ENCODE results near the gene ISG15. TPM values are rescaled to one million over a fixed set of nuclear protein-coding genes. Genes with fewer than 3 reads are reported as not detected.
A peak's percentile ranks its signal among the peaks of the same experiment; 100 is the strongest.
"Not testable (repeated sequence)": the region's sequence is repeated elsewhere in the genome, so short reads cannot be mapped to it uniquely, and the experiment has no call there.

ISG15 gene
- total RNA-seq, 1 donor from 2014 or later = 53.7 TPM

DNA sequence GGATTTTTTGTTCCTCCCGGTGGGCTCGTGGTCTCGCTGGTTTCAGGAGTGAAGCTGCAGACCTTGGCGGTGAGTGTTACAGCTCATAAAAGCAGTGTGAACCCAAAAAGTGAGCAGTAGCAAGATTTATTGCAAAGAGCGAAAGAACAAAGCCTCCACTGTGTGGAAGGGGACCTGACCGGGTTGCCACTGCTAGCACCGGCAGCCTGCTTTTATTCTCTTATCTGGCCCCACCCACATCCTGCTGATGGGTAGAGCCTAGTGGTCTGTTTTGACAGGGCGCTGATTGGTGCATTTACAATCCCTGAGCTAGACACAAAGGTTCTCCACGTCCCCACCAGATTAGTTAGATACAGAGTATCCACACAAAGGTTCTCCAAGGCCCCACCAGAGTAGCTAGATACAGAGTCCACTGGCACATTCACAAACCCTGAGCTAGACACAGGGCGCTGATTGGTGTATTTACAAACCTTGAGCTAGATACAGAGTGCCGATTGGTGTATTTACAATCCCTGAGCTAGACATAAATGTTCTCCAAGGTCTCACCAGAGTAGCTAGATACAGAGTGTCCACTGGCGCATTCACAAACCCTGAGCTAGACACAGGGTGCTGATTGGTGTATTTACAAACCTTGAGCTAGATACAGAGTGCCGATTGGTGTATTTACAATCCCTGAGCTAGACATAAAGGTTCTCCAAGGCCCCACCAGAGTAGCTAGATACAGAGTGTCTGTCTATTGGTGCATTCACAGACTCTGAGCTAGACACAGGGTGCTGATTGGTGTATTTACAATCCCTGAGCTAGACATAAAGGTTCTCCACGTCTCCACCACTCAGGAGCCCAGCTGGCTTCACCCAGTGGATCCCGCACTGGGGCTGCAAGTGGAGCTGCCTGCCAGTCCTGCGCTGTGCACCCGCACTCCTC, 4.4 kb downstream of the ISG15 start:
- peak overlapping the region; percentile 67 for H3K27ac Mint-ChIP-seq
- peak overlapping the region; percentile 64 for H3K4me3 Mint-ChIP-seq
- H3K36me3 Mint-ChIP-seq (ENCODE audit: low read depth); intact Hi-C loops (cut with micrococcal nuclease); H3K27me3 Mint-ChIP-seq (ENCODE audit: insufficient read depth); DNase-seq (ENCODE audit: low spot score); H3K9me3 Mint-ChIP-seq: not testable (repeated sequence)
- H3K4me1 Mint-ChIP-seq (ENCODE audit: low read depth) = peaks cover 35% of the 10 kb centered on the region

DNA sequence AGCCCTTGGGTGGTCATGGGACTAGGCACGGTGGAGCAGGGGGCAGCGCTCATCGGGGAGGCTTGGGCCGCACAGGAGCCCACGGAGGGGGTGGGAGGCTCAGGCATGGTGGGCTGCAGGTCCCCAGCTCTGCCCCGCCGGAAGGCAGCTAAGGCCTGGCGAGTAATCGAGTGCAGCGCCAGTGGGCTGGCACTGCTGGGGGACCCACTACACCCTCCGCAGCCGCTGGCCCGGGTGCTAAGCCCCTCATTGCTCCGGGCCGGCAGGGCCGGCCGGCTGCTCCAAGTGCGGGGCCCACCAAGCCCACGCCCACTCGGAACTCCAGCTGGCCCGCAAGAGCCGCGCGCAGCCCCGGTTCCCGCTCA, 5.0 kb downstream of the ISG15 start:
- H3K27me3 Mint-ChIP-seq (ENCODE audit: insufficient read depth); H3K4me3 Mint-ChIP-seq; H3K9me3 Mint-ChIP-seq; DNase-seq (ENCODE audit: low spot score); H3K36me3 Mint-ChIP-seq (ENCODE audit: low read depth); H3K27ac Mint-ChIP-seq; intact Hi-C loops (cut with micrococcal nuclease): not testable (repeated sequence)
- H3K4me1 Mint-ChIP-seq (ENCODE audit: low read depth) = peaks cover 28% of the 10 kb centered on the region

DNA sequence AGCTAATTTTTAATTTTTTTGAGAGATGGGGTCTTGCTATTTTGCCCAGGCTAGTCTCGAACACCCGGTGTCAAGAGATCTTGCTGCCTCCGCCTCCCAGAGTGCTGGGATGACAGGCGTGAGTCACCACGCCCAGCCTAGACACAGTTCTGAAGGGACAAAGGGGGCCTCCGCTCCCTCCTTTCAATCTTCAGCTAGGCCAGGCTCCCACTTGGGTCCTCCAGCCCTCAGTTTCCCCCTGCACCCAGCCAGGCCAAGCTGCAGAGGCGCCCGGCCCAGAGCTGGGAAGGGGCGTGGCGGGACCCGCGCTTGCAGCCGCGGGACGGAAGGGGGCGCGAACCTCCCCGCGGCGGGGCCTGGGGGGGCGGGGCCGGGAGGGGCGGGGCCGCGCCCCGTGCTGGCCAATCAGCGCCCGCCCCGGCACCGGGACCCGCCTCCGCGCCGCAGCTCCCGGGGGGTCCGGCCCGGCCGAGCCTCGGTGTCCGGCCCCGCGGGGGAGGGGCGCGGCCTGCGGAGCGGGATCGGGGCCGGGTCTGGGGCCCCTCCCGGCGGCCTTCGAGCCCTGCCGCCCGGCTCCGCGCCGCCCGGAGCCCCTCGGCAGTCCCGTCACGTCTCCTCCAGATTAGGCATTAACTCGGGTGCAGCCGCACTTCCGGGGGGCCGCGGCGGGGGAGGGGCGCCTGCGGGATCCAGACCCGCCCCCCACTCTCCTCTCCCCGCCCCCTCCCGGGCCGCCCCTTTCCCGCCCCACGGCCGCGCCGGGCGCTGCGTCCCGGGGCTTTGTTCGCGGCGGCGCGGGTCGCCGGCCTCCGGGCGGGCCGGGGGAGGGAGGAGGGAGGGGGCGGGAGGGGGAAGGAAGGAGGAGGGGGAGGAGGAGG, 6.1 kb downstream of the ISG15 start:
- Mint-ChIP-seq H3K4me1 (ENCODE audit: low read depth) (peaks cover 18% of the 10 kb centered on the region), H3K36me3 (ENCODE audit: low read depth) (peaks cover 5% of the 10 kb centered on the region)
- peak; percentile 75 for DNase-seq (ENCODE audit: low spot score)

DNA sequence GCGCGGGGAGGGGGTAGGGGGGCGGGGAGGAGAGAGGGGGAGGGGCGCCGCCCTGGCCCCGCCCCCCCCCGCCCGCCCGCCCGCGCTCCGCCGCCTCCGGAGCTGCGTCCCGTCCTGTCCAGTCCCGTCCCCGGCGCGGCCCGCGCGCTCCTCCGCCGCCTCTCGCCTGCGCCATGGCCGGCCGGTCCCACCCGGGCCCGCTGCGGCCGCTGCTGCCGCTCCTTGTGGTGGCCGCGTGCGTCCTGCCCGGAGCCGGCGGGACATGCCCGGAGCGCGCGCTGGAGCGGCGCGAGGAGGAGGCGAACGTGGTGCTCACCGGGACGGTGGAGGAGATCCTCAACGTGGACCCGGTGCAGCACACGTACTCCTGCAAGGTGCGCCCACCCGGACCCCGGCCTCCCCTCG, 6.7 kb downstream of the ISG15 start, which contains the start of gene AGRN:
Gene AGRN, plus strand, starts transcription at position 121 of the 405 bp plus-strand sequence. Its CDS starts 53 bp downstream, at position 174.
- peaks cover 3% of the 10 kb centered on the region for H3K27me3 Mint-ChIP-seq (ENCODE audit: insufficient read depth)
- H3K4me3 Mint-ChIP-seq = peak within 1 kb of the TSS; percentile 70
- H3K4me1 Mint-ChIP-seq (ENCODE audit: low read depth) = peaks cover 11% of the 10 kb centered on the region
- peaks cover 5% of the 10 kb centered on the region for H3K36me3 Mint-ChIP-seq (ENCODE audit: low read depth)
- no peaks in the 10 kb centered on the region for H3K9me3 Mint-ChIP-seq
- DNase-seq (ENCODE audit: low spot score) = no peak
- H3K27ac Mint-ChIP-seq = no peak within 1 kb of the TSS
- intact Hi-C loops (cut with micrococcal nuclease) = loop anchor here (1.0 kb wide), 2 partner anchors 13 to 20 kb away; no protein-coding TSS in a partner anchor

More for the DNA sequence above, 6.1 kb downstream of the ISG15 start:
- H3K27ac Mint-ChIP-seq = no peak overlapping the region
- no peaks in the 10 kb centered on the region for H3K9me3 Mint-ChIP-seq
- peaks cover 3% of the 10 kb centered on the region for H3K27me3 Mint-ChIP-seq (ENCODE audit: insufficient read depth)
- intact Hi-C loops (cut with micrococcal nuclease) = loop anchor here (1.0 kb wide), 2 partner anchors 14 to 21 kb away; no protein-coding TSS in a partner anchor
- H3K4me3 Mint-ChIP-seq = peak overlapping the region; percentile 70

DNA sequence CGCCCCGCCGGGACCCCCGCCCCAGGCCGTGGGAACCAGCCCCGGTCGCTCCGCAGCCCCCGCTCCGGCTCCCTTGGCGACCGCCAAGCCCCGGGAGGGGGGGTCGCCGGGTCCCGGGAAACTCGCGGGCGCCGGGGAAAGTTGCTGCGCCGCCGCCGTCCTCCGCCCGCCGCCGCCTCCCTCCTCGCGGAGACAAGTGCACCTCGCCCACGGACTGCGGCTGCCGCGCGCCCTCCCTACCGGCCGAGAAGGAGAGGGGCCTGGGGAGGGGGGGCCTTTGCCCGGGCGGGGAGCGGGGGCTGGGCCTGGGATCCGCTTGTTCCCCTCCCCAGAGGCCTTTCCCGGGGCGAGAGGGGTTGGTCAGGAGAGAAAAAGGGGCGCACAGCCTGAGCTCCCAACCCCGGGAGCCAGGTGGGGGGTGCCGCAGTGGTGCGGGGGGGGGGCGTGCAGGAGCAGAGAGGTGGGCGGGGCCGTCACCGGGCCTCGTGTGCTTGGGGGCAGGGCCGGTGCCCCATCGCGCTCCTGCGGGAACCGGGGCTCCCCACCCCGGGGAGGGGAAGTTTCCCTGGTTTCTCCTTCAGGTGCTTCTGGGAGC, 7.2 kb downstream of the ISG15 start:
- H3K4me3 Mint-ChIP-seq = peak overlapping the region; percentile 61
- intact Hi-C loops (cut with micrococcal nuclease) = no loop called here
- no peaks in the 10 kb centered on the region for H3K9me3 Mint-ChIP-seq

DNA sequence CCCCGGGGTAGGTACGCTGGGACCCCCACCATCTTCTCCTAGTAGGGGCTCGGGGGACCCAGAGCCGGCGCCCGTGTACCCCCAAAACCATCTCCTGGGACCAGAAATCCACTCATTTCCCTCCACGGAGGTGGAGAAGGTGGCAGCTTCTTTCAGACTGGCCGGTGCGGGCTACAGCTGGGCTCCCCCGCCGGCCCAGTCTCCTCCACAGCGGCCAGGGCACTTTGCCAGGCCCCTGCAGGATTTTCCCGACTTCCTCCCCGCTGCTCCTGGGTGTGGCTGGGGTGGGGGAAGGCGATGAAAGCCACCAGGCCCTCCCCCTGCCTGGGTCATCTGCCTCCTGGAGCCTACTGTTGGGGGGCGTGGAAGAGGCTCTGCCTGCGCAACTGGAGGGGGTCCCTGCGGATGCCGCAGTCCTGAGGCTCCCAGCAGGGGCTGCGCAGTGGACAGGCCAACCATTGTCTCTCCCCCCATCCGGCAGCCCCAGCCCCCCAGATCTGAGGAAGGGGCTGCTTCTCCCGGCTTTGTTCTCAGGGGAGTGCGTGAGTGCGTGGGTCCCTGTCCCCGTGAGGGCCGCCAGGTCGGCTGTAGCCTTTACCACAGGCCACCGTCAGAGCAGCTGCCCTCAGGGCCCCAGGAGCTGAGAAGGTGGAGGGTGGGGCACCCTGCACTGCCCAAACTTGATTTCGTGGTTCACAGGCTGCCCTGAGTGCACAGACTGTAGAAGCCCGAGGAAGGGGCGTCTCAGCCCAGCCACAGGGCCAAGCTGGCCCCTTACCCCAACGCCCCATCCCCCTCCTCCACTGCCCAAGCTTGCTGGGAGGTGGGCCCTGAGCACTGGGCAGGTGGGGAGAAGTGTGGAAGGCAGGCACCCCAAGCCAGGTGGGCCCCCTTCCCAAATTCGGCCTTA, 8.0 kb downstream of the ISG15 start:
- no peaks in the 10 kb centered on the region for H3K9me3 Mint-ChIP-seq
- peaks cover 3% of the 10 kb centered on the region for H3K27me3 Mint-ChIP-seq (ENCODE audit: insufficient read depth)
- H3K36me3 Mint-ChIP-seq (ENCODE audit: low read depth) = peaks cover 5% of the 10 kb centered on the region
- H3K27ac Mint-ChIP-seq = no peak overlapping the region
- peak overlapping the region; percentile 61 for H3K4me3 Mint-ChIP-seq
- peaks cover 8% of the 10 kb centered on the region for H3K4me1 Mint-ChIP-seq (ENCODE audit: low read depth)
- DNase-seq (ENCODE audit: low spot score) = no peak
- intact Hi-C loops (cut with micrococcal nuclease) = no loop called here

More for the DNA sequence above, 7.2 kb downstream of the ISG15 start:
- DNase-seq (ENCODE audit: low spot score) = no peak
- Mint-ChIP-seq H3K27ac (no peak overlapping the region), H3K4me1 (ENCODE audit: low read depth) (peaks cover 8% of the 10 kb centered on the region), H3K36me3 (ENCODE audit: low read depth) (peaks cover 5% of the 10 kb centered on the region), H3K27me3 (ENCODE audit: insufficient read depth) (peaks cover 3% of the 10 kb centered on the region)

DNA sequence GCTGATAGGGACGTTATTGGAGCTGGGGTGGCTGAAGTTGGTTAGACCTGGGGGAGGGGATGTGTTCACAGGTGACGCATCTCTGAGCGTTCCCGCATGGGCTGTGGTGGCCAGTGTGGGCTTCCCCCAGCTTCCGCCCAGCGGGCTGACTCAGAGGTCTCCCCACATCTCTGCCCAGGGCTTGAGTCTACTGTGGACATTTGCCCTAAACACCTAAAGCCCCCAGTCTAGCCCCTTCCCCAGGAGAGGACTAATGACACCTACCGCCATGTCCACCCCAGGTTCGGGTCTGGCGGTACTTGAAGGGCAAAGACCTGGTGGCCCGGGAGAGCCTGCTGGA, 8.6 kb downstream of the ISG15 start:
- intact Hi-C loops (cut with micrococcal nuclease) = no loop called here
- peaks cover 8% of the 10 kb centered on the region for H3K4me1 Mint-ChIP-seq (ENCODE audit: low read depth)
- no peak for DNase-seq (ENCODE audit: low spot score)
- H3K27me3 Mint-ChIP-seq (ENCODE audit: insufficient read depth) = peaks cover 3% of the 10 kb centered on the region
- H3K4me3 Mint-ChIP-seq = no peak overlapping the region
- no peak overlapping the region for H3K27ac Mint-ChIP-seq
- H3K36me3 Mint-ChIP-seq (ENCODE audit: low read depth) = peaks cover 5% of the 10 kb centered on the region
- no peaks in the 10 kb centered on the region for H3K9me3 Mint-ChIP-seq

DNA sequence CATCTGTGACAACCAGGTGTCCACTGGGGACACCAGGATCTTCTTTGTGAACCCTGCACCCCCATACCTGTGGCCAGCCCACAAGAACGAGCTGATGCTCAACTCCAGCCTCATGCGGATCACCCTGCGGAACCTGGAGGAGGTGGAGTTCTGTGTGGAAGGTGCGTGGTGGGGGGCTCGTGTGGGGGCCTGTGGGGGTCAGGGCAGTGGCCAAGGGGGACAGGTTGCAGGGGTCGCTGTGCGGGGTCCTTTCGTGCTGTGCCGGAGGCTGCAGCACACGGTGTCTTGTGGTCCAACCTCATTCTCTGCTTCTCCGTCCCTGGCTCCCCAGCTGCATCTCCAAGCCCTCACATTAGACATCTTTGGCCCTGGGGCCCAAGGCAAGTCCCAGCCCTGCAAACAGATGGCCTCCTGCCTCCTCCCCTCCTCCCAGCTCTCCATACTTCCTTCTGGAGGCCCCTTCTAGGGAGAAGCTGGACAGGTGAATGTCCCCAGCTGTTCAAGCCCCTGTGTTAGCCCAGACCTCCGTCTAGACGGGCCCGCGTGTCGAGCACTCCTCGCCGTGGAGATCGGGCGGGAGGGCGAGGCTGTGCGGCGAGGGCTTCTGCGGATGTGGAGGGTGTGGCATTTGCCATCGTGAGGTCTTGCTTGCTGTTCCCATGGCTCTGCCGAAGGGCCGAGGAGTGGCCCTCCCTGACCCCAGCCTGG, 9.2 kb downstream of the ISG15 start:
- Mint-ChIP-seq H3K27ac (no peak overlapping the region), H3K4me1 (ENCODE audit: low read depth) (peaks cover 2% of the 10 kb centered on the region), H3K4me3 (peak overlapping the region; percentile 11), H3K36me3 (ENCODE audit: low read depth) (peaks cover under 1% of the 10 kb centered on the region), H3K27me3 (ENCODE audit: insufficient read depth) (peaks cover 3% of the 10 kb centered on the region), H3K9me3 (no peaks in the 10 kb centered on the region)
- intact Hi-C loops (cut with micrococcal nuclease) = no loop called here
- no peak for DNase-seq (ENCODE audit: low spot score)

DNA sequence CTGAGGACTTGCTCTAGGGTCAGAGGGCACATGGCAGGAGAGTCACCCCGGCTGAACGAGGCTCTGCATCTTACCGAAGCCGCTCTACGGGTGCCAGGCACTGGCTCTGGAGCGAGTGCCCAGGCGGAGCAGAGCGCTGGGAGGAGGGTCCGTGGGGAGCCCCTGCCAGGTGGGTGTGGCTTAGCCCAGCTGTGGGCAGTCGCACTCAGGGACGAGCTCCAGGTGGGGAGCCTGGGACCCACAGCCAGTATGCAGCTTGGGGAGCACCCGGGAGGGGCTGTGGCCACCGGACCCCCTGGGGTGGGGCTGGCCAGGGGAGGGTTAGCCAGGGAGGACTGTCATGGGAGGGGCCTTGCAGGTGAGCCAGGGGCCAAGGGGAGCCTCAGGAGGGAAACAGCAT, 10.4 kb downstream of the ISG15 start:
- Mint-ChIP-seq H3K27me3 (ENCODE audit: insufficient read depth) (peaks cover 3% of the 10 kb centered on the region), H3K4me1 (ENCODE audit: low read depth) (no peaks in the 10 kb centered on the region), H3K9me3 (no peaks in the 10 kb centered on the region), H3K36me3 (ENCODE audit: low read depth) (no peaks in the 10 kb centered on the region), H3K4me3 (no peak overlapping the region), H3K27ac (no peak overlapping the region)
- intact Hi-C loops (cut with micrococcal nuclease) = no loop called here
- DNase-seq (ENCODE audit: low spot score) = no peak

DNA sequence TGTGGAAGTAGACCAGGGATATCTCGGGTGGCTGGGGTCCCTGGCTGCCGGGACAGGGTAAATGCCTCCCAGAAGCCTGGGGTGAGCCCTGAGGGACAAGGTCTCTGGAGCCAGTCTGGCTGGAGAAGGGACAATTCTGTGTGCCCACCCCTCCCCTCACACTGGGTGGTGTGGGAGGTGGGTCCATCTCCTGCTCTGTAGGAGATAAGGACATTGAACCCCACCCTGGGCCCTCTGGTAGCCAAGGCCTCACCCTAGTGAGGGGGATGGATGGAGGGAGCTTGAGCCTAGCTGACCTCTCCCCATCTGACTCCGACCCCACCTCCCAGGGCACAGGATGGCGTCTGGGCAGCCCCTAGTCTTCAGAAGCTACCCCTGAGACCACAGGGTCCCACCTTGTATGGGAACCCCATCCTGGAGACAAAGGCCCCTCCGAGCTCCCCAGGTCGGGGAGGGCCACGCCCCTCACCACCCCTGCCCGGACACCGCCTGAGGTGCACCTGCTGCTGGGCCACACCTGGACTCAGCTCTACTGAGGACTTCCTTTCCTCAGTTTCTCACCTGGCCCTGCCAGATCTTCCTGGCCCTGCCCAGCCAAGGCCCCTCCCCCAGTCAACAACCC, 11.0 kb downstream of the ISG15 start:
- Mint-ChIP-seq H3K4me1 (ENCODE audit: low read depth) (no peaks in the 10 kb centered on the region), H3K4me3 (no peak overlapping the region), H3K27me3 (ENCODE audit: insufficient read depth) (peaks cover 3% of the 10 kb centered on the region), H3K27ac (no peak overlapping the region), H3K9me3 (no peaks in the 10 kb centered on the region), H3K36me3 (ENCODE audit: low read depth) (no peaks in the 10 kb centered on the region)
- intact Hi-C loops (cut with micrococcal nuclease) = no loop called here
- DNase-seq (ENCODE audit: low spot score) = no peak

Measured in activated T-helper 1 cell treated with anti-CD3 and anti-CD28 coated beads, Interleukin-12 subunit alpha, Interleukin-12 subunit beta, Interleukin-2, Interleukin-4 antibody, amounts not matched to agents 30 ng/mL and 10 ng/mL and 1 ng/mL, durations not matched to agents 14 hours and 24 hours and 36 hours (primary cell).